Measurements from ENCODE around the gene CCT6B.
"Not testable (repeated sequence)": the region's sequence is repeated elsewhere in the genome, so short reads cannot be mapped to it uniquely, and the experiment has no call there.

CCT6B gene

GRCh38 chr17:34974179-34974578 is 12.9 kb upstream of the CCT6B start:
- Histone ChIP-seq H3K9me3 (ENCODE audit: insufficient read depth, low read length, severe bottlenecking) (no peaks in the 10 kb centered on the region), H3K27ac (ENCODE audit: low read length) (no peak overlapping the region), H3K79me2 (ENCODE audit: insufficient read depth, low read length) (no peaks in the 10 kb centered on the region), H3K4me3 (ENCODE audit: low read depth in 1 of 2, low read length in 2 of 2) (no peak overlapping the region), H3K4me1 (ENCODE audit: insufficient read depth, low read length) (peaks cover 4% of the 10 kb centered on the region), H3K27me3 (ENCODE audit: insufficient read depth, low read length, poor library complexity) (no peaks in the 10 kb centered on the region), H3K9ac (ENCODE audit: low read depth, low read length) (no peak overlapping the region), H2AFZ (ENCODE audit: low read depth, low read length) (no peak overlapping the region), H4K20me1 (ENCODE audit: insufficient read depth, low read length) (no peaks in the 10 kb centered on the region), H3K36me3 (ENCODE audit: insufficient read depth, low read length) (no peaks in the 10 kb centered on the region), H3K4me2 (ENCODE audit: insufficient read depth, low read length) (no peak overlapping the region)
- no peak for ATAC-seq (ENCODE audit: insufficient read depth, low read depth)
- no peak for DNase-seq
- TF ChIP-seq CTCF (IDR thresholded peaks at IDR 0.05; ENCODE audit: borderline replicate concordance, extremely low read depth, low read length, poor library complexity, severe bottlenecking): no peak
- no peak for TF ChIP-seq EZH2 (IDR thresholded peaks at IDR 0.05; ENCODE audit: borderline replicate concordance, low read depth, low read length, severe bottlenecking)

- Histone ChIP-seq H3K9me3 (ENCODE audit: insufficient read depth, low read length, severe bottlenecking) (no peaks in the 10 kb centered on the region), H3K4me1 (ENCODE audit: insufficient read depth, low read length) (peaks cover 23% of the 10 kb centered on the region), H3K4me3 (ENCODE audit: low read depth in 1 of 2, low read length in 2 of 2) (no peak overlapping the region), H3K4me2 (ENCODE audit: insufficient read depth, low read length) (no peak overlapping the region), H3K36me3 (ENCODE audit: insufficient read depth, low read length) (peaks cover 8% of the 10 kb centered on the region), H3K79me2 (ENCODE audit: insufficient read depth, low read length) (peaks cover 20% of the 10 kb centered on the region), H3K27me3 (ENCODE audit: insufficient read depth, low read length, poor library complexity) (no peaks in the 10 kb centered on the region), H3K9ac (ENCODE audit: low read depth, low read length) (no peak overlapping the region), H4K20me1 (ENCODE audit: insufficient read depth, low read length) (no peaks in the 10 kb centered on the region), H2AFZ (ENCODE audit: low read depth, low read length) (no peak overlapping the region), H3K27ac (ENCODE audit: low read length) (no peak overlapping the region)
- DNase-seq: no peak
- TF ChIP-seq EZH2 (IDR thresholded peaks at IDR 0.05; ENCODE audit: borderline replicate concordance, low read depth, low read length, severe bottlenecking): no peak
- no peak for TF ChIP-seq CTCF (IDR thresholded peaks at IDR 0.05; ENCODE audit: borderline replicate concordance, extremely low read depth, low read length, poor library complexity, severe bottlenecking)
- no peak for ATAC-seq (ENCODE audit: insufficient read depth, low read depth)
These were observed 2.8 kb downstream of the CCT6B start for GRCh38 chr17:34958438-34958837.

- H3K4me3 ChIP-seq (ENCODE audit: low read depth in 1 of 2, low read length in 2 of 2); DNase-seq; H3K27me3 ChIP-seq (ENCODE audit: insufficient read depth, low read length, poor library complexity); H3K36me3 ChIP-seq (ENCODE audit: insufficient read depth, low read length); H2AFZ ChIP-seq (ENCODE audit: low read depth, low read length); H3K27ac ChIP-seq (ENCODE audit: low read length); ATAC-seq (ENCODE audit: insufficient read depth, low read depth); H3K4me2 ChIP-seq (ENCODE audit: insufficient read depth, low read length); H3K9ac ChIP-seq (ENCODE audit: low read depth, low read length); H3K79me2 ChIP-seq (ENCODE audit: insufficient read depth, low read length); H4K20me1 ChIP-seq (ENCODE audit: insufficient read depth, low read length); H3K9me3 ChIP-seq (ENCODE audit: insufficient read depth, low read length, severe bottlenecking); H3K4me1 ChIP-seq (ENCODE audit: insufficient read depth, low read length): not testable (repeated sequence)
These were observed 10.5 kb downstream of the CCT6B start for GRCh38 chr17:34950780-34951179.

- ATAC-seq (ENCODE audit: insufficient read depth, low read depth) (no peak), DNase-seq (no peak)
- H3K4me1 ChIP-seq (ENCODE audit: insufficient read depth, low read length): no peaks in the 10 kb centered on the region
- H2AFZ ChIP-seq (ENCODE audit: low read depth, low read length): no peak overlapping the region
- no peaks in the 10 kb centered on the region for H3K79me2 ChIP-seq (ENCODE audit: insufficient read depth, low read length)
- no peaks in the 10 kb centered on the region for H3K36me3 ChIP-seq (ENCODE audit: insufficient read depth, low read length)
- no peak overlapping the region for H3K9ac ChIP-seq (ENCODE audit: low read depth, low read length)
- H4K20me1 ChIP-seq (ENCODE audit: insufficient read depth, low read length): no peaks in the 10 kb centered on the region
- peaks cover 12% of the 10 kb centered on the region for H3K27me3 ChIP-seq (ENCODE audit: insufficient read depth, low read length, poor library complexity)
- no peak overlapping the region for H3K4me3 ChIP-seq (ENCODE audit: low read depth in 1 of 2, low read length in 2 of 2)
- TF ChIP-seq CTCF (IDR thresholded peaks at IDR 0.05; ENCODE audit: borderline replicate concordance, extremely low read depth, low read length, poor library complexity, severe bottlenecking) (no peak), EZH2 (IDR thresholded peaks at IDR 0.05; ENCODE audit: borderline replicate concordance, low read depth, low read length, severe bottlenecking) (no peak)
- no peak overlapping the region for H3K27ac ChIP-seq (ENCODE audit: low read length)
- H3K4me2 ChIP-seq (ENCODE audit: insufficient read depth, low read length): no peak overlapping the region
- H3K9me3 ChIP-seq (ENCODE audit: insufficient read depth, low read length, severe bottlenecking): no peaks in the 10 kb centered on the region
These were observed 31.0 kb downstream of the CCT6B start for GRCh38 chr17:34930283-34930682.

Data from DND-41 (cell line).